WTC11 (cell line): Measurements from ENCODE around the gene TMEM218. TPM values are rescaled to one million over a fixed set of nuclear protein-coding genes. Genes with fewer than 3 reads are reported as not detected.

Experiments
- ATAC-seq: fragments of 200-7000 bp; cut with Tn5 transposase; 2 replicates; pipeline ENCODE4 v1.10.0; 2021; ENCODE audit warnings: mild to moderate bottlenecking, moderate library complexity
- CTCF ChIA-PET: fragments of 300-600 bp; sonication (Branson Sonifier 250); formaldehyde crosslinking; loops from one replicate; lab custom pipeline; 2021; ENCODE audit warnings: antibody characterized with exemption; lab: Charles Lee
- POLR2A ChIA-PET: fragments of 350-600 bp; sonication (Branson Sonifier 250); formaldehyde crosslinking; loops from one replicate; lab custom pipeline; 2021; ENCODE audit warnings: antibody characterized with exemption; lab: Charles Lee
- DNase-seq: peaks from one replicate; pipeline ENCODE4 v3.0.0; 2021; ENCODE audit warnings: low spot score
- H3K27ac Mint-ChIP-seq: 2 replicates; pipeline ENCODE4 v1.8.0; 2021; ENCODE audit warnings: mixed read lengths
- H3K27me3 Mint-ChIP-seq: 2 replicates; pipeline ENCODE4 v1.8.0; 2021; ENCODE audit warnings: low read depth, mild to moderate bottlenecking, moderate library complexity, mixed read lengths
- H3K36me3 Mint-ChIP-seq: 2 replicates; pipeline ENCODE4 v1.8.0; 2021; ENCODE audit warnings: mixed read lengths
- H3K4me1 Mint-ChIP-seq: 2 replicates; pipeline ENCODE4 v1.8.0; 2022; ENCODE audit warnings: mixed read lengths
- H3K4me3 Mint-ChIP-seq: 2 replicates; pipeline ENCODE4 v1.8.0; 2021; ENCODE audit warnings: mild to moderate bottlenecking, moderate library complexity, mixed read lengths
- H3K9me3 Mint-ChIP-seq: 2 replicates; pipeline ENCODE4 v1.8.0; 2021; ENCODE audit warnings: mixed read lengths
- AFF4 ChIP-seq: sonication (generic); formaldehyde crosslinking; IDR thresholded peaks from 2 replicates; pipeline ENCODE4 v1.8.1; 2023; ENCODE audit warnings: mild to moderate bottlenecking, missing genetic modification reagents, borderline replicate concordance
- AR ChIP-seq: fragments of 250-450 bp; sonication (Bioruptor Pico); IDR thresholded peaks from 2 replicates; pipeline ENCODE4 v1.9.0; 2021; ENCODE audit warnings: mild to moderate bottlenecking
- ATF1 ChIP-seq: sonication (generic); formaldehyde crosslinking; IDR thresholded peaks from 2 replicates; pipeline ENCODE4 v1.8.1; 2023; ENCODE audit warnings: mild to moderate bottlenecking, moderate library complexity, missing genetic modification reagents
- ATF6 ChIP-seq: sonication (generic); formaldehyde crosslinking; IDR thresholded peaks from 2 replicates; pipeline ENCODE4 v1.8.1; 2023; ENCODE audit warnings: mild to moderate bottlenecking, missing genetic modification reagents
- E2F5 ChIP-seq: sonication (generic); formaldehyde crosslinking; IDR thresholded peaks from 2 replicates; pipeline ENCODE4 v1.8.1; 2022; ENCODE audit warnings: mild to moderate bottlenecking, moderate library complexity, missing genetic modification reagents
- ELF4 ChIP-seq: sonication (generic); formaldehyde crosslinking; IDR thresholded peaks from 2 replicates; pipeline ENCODE4 v1.8.1; 2022; ENCODE audit warnings: low read depth, mild to moderate bottlenecking, moderate library complexity, missing genetic modification reagents
- FOXK1 ChIP-seq: sonication (generic); formaldehyde crosslinking; IDR thresholded peaks from 2 replicates; pipeline ENCODE4 v1.8.0; 2022; ENCODE audit warnings: mild to moderate bottlenecking, moderate library complexity, missing genetic modification reagents
- MLX ChIP-seq: sonication (generic); formaldehyde crosslinking; IDR thresholded peaks from 2 replicates; pipeline ENCODE4 v1.8.1; 2023; ENCODE audit warnings: mild to moderate bottlenecking, missing genetic modification reagents, moderate library complexity
- NR1H2 ChIP-seq: sonication (generic); formaldehyde crosslinking; IDR thresholded peaks from 2 replicates; pipeline ENCODE4 v1.9.0; 2021; ENCODE audit warnings: mild to moderate bottlenecking, moderate library complexity, missing genetic modification reagents
- OVOL2 ChIP-seq: fragments of 250-450 bp; sonication (Bioruptor Pico); IDR thresholded peaks from 2 replicates; pipeline ENCODE4 v1.9.0; 2021; ENCODE audit warnings: mild to moderate bottlenecking, borderline replicate concordance
- PRDM15 ChIP-seq: sonication (generic); formaldehyde crosslinking; IDR thresholded peaks from 2 replicates; pipeline ENCODE4 v1.8.0; 2022; ENCODE audit warnings: missing genetic modification reagents
- SMAD4 ChIP-seq: sonication (generic); formaldehyde crosslinking; IDR thresholded peaks from 2 replicates; pipeline ENCODE4 v1.8.0; 2022; ENCODE audit warnings: mild to moderate bottlenecking, missing genetic modification reagents
- STAT6 ChIP-seq: sonication (generic); formaldehyde crosslinking; conservative IDR thresholded peaks from 2 replicates; pipeline ENCODE4 v1.8.1; 2023; ENCODE audit warnings: mild to moderate bottlenecking, low read depth, missing genetic modification reagents, moderate library complexity
- ZNF121 ChIP-seq: sonication (generic); formaldehyde crosslinking; IDR thresholded peaks from 2 replicates; pipeline ENCODE4 v1.8.0; 2023; ENCODE audit warnings: missing genetic modification reagents
- ZNF219 ChIP-seq: sonication (generic); formaldehyde crosslinking; IDR thresholded peaks from 2 replicates; pipeline ENCODE4 v1.8.0; 2023; ENCODE audit warnings: missing genetic modification reagents, mild to moderate bottlenecking, borderline replicate concordance
- ZNF425 ChIP-seq: fragments of 250-450 bp; sonication (Bioruptor Pico); conservative IDR thresholded peaks from 2 replicates; pipeline ENCODE4 v1.9.0; 2021; ENCODE audit warnings: mild to moderate bottlenecking
- total RNA-seq: library from RNA; stranded (reverse); gene quantifications from 3 replicates; pipeline ENCODE4 v1.2.3, GENCODE V29; 2021

Gene TMEM218
- total RNA-seq, 1 experiment from 2014 or later: 10.3 TPM

GRCh38 chr11:125105926-125106325 is 5.5 kb downstream of the TMEM218 start (continued):
- TF ChIP-seq PRDM15 (CRISPR knock-in tag) (no peak), SMAD4 (CRISPR knock-in tag) (no peak), FOXK1 (CRISPR knock-in tag) (no peak), ATF1 (CRISPR knock-in tag) (no peak), OVOL2 (CRISPR knock-in tag) (no peak), STAT6 (CRISPR knock-in tag) (no peak), NR1H2 (CRISPR knock-in tag) (no peak), ZNF425 (CRISPR knock-in tag) (no peak)

GRCh38 chr11:125102510-125102909 is 8.9 kb downstream of the TMEM218 start:
- H3K27me3 Mint-ChIP-seq: peaks cover 4% of the 10 kb centered on the region; the same call in 1 of the 2 replicates
- DNase-seq (no peak), ATAC-seq (no peak)
- H3K4me3 Mint-ChIP-seq: no peak overlapping the region
- no peak overlapping the region for H3K27ac Mint-ChIP-seq
- H3K36me3 Mint-ChIP-seq: peaks cover 42% of the 10 kb centered on the region
- ChIA-PET CTCF (interaction anchor here (0.9 kb wide), 1 partner anchor 11 kb away, joined by 4 read pairs; no protein-coding TSS in a partner anchor), POLR2A (no interaction called here)
- peaks cover 14% of the 10 kb centered on the region for H3K4me1 Mint-ChIP-seq
- peaks cover 35% of the 10 kb centered on the region for H3K9me3 Mint-ChIP-seq
- no peak for TF ChIP-seq AFF4 (CRISPR knock-in tag)
- TF ChIP-seq E2F5 (CRISPR knock-in tag): no peak
- TF ChIP-seq ZNF219: no peak
- TF ChIP-seq ZNF121 (CRISPR knock-in tag): no peak
- no peak for TF ChIP-seq ELF4 (CRISPR knock-in tag)
- no peak for TF ChIP-seq AR
- TF ChIP-seq MLX: no peak
- TF ChIP-seq ATF6: no peak
